GM12872 (cell line): Measurements from ENCODE around the gene PPP2R5C.
A peak's percentile ranks its signal among the peaks of the same experiment; 100 is the strongest.

Experiments used
- CTCF ChIP-seq: IDR thresholded peaks from 3 replicates; pipeline ENCODE4 v1.5.1; 2011; ENCODE audit warnings: low read depth, mild to moderate bottlenecking, low read length, moderate library complexity; ENCODE audit not compliant: insufficient read depth

The PPP2R5C gene

DNA sequence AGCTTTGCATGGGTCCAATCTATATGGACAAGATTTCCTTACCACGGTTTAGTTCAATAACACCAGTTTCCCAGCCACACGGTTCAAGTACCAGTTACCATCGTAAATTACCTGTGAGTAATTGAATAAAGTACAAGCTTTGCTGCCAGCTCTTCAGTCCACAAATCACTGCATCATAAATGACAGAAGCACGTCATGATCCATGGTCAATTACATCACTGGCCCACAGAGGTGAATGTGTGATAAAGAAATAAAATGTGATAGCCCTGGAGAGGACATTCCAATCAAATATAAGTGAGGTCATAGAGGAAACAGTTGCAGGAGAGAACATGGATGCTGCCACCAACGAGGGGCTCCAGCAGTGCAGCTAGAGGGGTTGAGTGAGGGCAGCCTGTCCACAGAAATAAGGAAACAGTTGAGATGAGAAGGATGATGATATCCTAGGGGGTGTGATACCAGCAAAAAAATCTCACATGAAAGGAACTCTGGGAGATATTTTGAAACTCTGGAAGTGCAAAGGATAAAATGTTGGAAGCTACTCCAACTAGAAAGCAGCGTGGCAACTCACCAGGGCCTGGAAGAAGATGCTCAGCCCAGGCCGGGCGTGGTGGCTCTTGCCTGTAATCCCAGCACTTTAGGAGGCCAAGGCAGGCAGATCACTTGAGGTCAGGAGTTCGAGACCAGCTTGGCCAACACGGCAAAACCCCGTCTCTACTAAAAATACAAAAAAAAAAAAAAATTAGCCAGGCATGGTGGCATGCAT is 197.1 kb downstream of the PPP2R5C start:
- TF ChIP-seq CTCF: no peak

DNA sequence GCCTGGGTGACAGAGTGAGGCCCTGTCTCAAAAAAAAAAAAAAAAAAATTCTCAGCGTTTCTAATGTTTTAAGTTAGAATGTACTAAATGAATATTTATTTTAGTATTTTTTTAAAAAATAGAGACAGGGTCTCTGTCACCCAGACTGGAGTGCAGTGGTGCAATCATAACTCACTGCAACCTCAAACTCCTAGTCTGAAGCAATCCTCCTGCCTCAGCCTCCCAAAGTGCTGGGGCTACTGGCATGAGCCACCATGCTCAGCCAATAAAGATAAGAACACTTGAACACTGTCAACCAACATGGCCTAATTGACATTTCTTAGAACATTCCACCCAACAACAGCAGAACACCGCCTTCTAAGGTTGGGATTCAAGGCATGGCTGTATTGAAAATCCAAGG is 197.8 kb downstream of the PPP2R5C start:
- no peak for TF ChIP-seq CTCF

- TF ChIP-seq CTCF: peak; percentile 51
Observed at GRCh38 chr14:101960225-101960624, 198.7 kb downstream of the PPP2R5C start.

- peak; percentile 100 for TF ChIP-seq CTCF
Observed at GRCh38 chr14:101961011-101961721, 199.7 kb downstream of the PPP2R5C start.

DNA sequence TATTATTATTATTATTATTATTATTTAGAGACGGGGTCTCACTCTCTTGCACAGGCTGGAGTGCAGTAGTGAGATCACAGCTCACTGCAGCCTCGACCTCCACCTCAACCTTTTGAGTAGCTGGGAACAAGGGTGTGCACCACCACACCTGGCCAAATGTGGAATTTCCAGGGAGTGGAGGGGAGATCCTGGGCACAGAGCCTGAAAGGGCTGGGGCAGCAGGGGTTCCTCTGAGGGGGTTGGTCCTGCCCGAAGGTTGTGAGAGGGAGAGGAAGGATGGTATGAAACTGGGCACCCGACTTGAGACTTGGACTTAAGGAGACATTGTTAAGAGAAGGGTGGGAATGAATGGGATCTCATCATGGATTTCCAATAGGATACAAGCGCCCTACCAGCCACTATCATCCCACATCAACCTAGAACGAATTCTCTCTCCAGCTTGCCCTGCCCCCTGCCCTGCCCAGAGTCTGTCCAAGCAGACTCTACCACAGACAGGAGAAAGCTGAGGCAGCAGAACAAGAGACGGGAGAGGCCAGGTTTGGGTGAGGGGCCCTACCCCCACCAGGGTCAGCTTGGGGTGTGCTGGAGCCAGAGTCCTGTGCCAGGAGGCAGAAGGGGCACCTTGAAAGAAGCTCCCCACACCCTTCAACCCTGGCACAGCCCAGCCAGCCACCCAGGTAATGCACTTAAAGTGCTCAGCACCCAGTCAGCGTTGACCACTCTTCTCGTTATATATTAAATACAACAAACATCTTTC is 200.4 kb downstream of the PPP2R5C start:
- TF ChIP-seq CTCF: no peak

- no peak for TF ChIP-seq CTCF
Observed at GRCh38 chr14:101962503-101962874, 201.0 kb downstream of the PPP2R5C start.

GRCh38 chr14:101963052-101963451 is 201.5 kb downstream of the PPP2R5C start:
- no peak for TF ChIP-seq CTCF
